Epithelial cell of proximal tubule (primary cell): ENCODE measurements around the gene KIF26B. TPM values are rescaled to one million over a fixed set of nuclear protein-coding genes. Genes with fewer than 3 reads are reported as not detected.

Experiments
- DNase-seq: peaks from one replicate; pipeline ENCODE4 v3.0.0-alpha.2; 2011; ENCODE audit warnings: low read depth
- H3K4me3 ChIP-seq: 2 replicates; pipeline ENCODE4 v1.5.1; 2011; ENCODE audit warnings: low read depth, mild to moderate bottlenecking, low read length
- CTCF ChIP-seq: conservative IDR thresholded peaks from 2 replicates; pipeline ENCODE4 v1.5.1; 2012; ENCODE audit warnings: low read depth, mild to moderate bottlenecking, low read length
- total RNA-seq: library from RNA; depleted of rRNA; stranded (reverse); fragments of >200 nt; gene quantifications from 2 replicates; pipeline ENCODE4 v1.2.3, GENCODE V29; 2015

The KIF26B gene
- total RNA-seq, 1 donor from 2014 or later = 2.8 TPM

DNA sequence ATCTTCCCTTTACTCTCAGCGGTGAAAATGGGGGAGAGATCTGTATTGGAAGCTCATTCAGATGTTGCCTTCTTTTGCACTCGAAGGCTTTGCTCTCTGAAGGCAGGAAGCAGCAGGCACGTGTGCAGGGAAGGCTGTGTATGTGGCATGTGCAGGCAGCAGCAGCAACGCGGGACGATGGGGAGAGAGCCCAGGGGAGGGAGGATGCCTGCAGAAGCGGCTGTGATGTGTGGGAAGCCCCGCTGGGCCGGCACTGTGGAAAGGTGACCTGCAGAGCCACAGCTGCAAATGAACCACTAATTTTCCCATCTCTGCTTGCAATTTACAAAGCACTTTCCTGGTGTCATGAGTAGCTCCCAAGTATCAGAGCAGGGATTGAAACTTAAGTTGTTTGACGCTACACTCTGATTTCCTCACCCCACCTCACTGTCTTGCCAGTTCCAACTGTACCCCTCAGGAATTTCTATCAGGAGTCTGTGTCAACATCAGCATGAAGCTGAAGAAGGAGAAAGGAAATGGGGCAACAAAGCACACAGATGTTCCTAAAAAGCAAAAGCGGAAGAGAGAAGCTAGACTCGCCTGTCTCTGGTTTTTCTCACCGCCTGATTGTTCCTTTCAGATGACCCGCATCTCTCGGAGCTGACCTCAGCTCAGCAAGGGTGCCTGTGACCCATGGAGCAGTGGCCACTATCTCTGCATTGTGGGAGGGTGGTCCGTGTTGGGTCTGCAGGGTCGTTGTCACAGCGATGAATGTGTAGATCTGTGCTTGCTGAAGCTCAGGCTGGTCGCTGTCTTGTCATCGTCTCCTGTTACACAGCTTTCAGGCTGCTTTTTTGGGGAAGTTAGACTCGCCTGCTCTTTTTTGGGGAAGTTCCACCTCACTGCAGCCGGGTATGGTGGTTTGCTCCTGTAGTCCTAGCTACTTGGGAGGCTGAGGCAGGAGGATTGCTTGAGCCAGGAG, 156.1 kb downstream of the KIF26B start:
- no peak for TF ChIP-seq CTCF
- no peak for DNase-seq
- H3K4me3 ChIP-seq = no peak overlapping the region

GRCh38 chr1:245311887-245312536, 157.2 kb downstream of the KIF26B start:
- no peak overlapping the region for H3K4me3 ChIP-seq
- no peak for TF ChIP-seq CTCF
- no peak for DNase-seq

DNA sequence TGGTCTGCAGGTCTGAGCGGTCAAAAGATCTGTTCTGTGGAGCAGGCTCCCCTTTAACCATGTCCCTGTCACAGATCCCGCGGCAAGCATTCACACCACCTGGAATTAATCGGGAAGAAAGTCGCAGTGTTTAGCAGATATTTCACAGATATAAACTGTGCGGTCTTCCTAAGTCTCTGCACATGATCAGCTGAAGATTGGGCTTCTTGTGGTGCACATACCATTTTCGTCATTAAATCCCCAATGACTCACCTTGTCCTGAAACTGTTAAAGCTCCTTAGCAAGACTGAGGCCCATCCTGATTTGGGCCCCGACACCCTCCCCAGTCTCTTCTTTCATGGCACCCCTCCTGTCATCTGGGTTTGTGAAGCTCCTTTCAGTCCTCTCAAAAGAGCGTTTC, 158.8 kb downstream of the KIF26B start:
- TF ChIP-seq CTCF = no peak
- no peak overlapping the region for H3K4me3 ChIP-seq
- DNase-seq = no peak

DNA sequence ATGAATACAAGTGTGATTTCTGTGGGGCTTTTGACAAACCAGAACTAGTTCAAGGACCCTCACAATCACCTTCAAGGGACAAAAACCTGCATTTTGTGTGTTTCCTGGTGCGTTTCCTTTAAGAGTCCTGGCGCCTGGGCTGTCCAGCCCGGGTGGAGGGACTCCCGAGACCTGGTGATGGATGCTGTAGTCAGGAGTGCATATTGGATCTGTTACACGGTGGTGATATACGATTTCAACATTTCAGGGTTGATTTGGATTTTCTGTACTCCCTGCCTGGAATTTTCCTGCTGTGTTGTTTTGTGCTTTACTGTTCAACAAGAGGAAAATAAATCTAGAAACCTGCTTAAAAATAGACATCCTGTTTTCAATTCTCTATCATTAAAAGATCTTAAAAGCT, 162.0 kb downstream of the KIF26B start:
- no peak for DNase-seq
- H3K4me3 ChIP-seq = no peak overlapping the region
- no peak for TF ChIP-seq CTCF

DNA sequence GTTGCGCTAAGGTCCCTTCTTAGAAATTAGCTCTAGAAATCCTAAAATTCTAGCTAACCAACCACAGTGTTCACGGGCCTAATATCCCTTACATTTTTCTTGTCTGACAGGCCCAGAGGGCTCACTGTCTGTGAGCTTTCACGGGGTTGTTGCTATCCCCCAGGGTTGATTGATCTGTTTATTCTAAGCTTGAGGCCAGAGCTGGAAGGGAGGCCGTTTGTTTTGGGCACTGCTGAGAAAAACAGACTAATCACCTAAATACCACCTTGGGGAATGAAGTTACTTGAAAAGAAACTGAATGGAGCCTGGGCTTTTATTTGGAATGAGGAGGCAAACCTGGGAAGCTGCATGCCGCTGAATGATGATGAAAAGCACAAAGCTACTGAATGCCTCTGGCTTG, 162.4 kb downstream of the KIF26B start:
- H3K4me3 ChIP-seq = no peak overlapping the region
- no peak for TF ChIP-seq CTCF
- no peak for DNase-seq

DNA sequence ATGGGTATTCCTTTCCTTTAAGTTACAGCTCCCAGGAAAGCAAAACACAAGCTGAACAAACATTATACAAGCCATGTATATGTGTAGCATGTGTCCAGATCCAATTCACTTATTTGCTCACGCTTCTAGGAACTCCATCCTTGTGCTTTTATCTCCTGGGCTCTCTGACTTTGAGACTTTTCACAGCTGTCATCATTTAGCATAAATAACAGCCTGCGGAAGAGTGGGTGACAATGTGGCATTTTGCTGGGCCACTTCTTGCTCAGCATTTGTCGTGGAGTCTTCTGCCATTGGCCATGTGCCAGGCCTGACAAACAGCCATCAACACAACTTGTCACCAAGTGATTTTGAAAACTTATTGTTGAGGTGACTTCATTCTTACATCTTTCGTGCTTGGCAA, 164.3 kb downstream of the KIF26B start:
- no peak overlapping the region for H3K4me3 ChIP-seq
- no peak for DNase-seq
- TF ChIP-seq CTCF = no peak
